ENCODE results near the gene UNC5A. TPM values are rescaled to one million over a fixed set of nuclear protein-coding genes. Genes with fewer than 3 reads are reported as not detected.
A peak's percentile ranks its signal among the peaks of the same experiment; 100 is the strongest.

Gene UNC5A
- total and polyA plus RNA-seq, 9 of the 15 experiments (the other 6 are each of a cell fraction or from before 2014, with no cell fraction given) = not detected

GRCh38 chr5:176874198-176874780, 63.9 kb downstream of the UNC5A start:
- ATAC-seq (no peak), FAIRE-seq (no peak), DNase-seq (ENCODE audit: extremely low read depth in 1 of 4, low spot score in 3 of 4) (no peak)
- Histone ChIP-seq H3K4me1 (replicated peaks in 1 of 2; ENCODE audit: control insufficient read depth in 2 of 2, insufficient read depth in 2 of 2, low read length in 2 of 2) (peaks cover 0 to 48% of the 10 kb centered on the region in 2 experiments; a peak in 2 of 5 replicates), H3K9me1 (ENCODE audit: control insufficient read depth, insufficient read depth, low read length) (peaks cover 4% of the 10 kb centered on the region), H2AFZ (ENCODE audit: low read depth, low read length) (no peak overlapping the region), H3K4me2 (ENCODE audit: insufficient read depth, low read length) (no peak overlapping the region; the same call in 1 of the 2 replicates), H3K36me3 (ENCODE audit: control insufficient read depth, insufficient read depth, low read length) (no peaks in the 10 kb centered on the region), H4K20me1 (replicated peaks; ENCODE audit: control insufficient read depth, insufficient read depth, low read length) (peaks cover 14% of the 10 kb centered on the region; the same call in 1 of the 2 replicates), H3K9me3 (replicated peaks; ENCODE audit: control insufficient read depth, insufficient read depth, low read depth, low read length) (no peaks in the 10 kb centered on the region), H3K9ac (ENCODE audit: insufficient read depth in 1 of 2, low read depth in 2 of 2, low read length in 2 of 2) (peak overlapping the region in 1 of 2 experiments; percentile 55; a peak in 1 of 4 replicates), H3K27ac (ENCODE audit: extremely low read depth, low read depth, low read length) (no peak overlapping the region), H3K4me3 (no peak overlapping the region), H3K27me3 (ENCODE audit: control insufficient read depth in 2 of 2, insufficient read depth in 2 of 2, low read length in 2 of 2) (peaks cover 49 to 69% of the 10 kb centered on the region in 2 experiments), H3K79me2 (ENCODE audit: control insufficient read depth, insufficient read depth, low read length) (no peaks in the 10 kb centered on the region)
- ChIA-PET POLR2A (interaction anchor here (1.0 kb wide), 1 partner anchor 179 kb away, joined by 3 read pairs; no protein-coding TSS in a partner anchor), CTCF (ENCODE audit: low intra/inter-chr PET ratio) (no interaction called here)
- TF ChIP-seq RBM14 (IDR thresholded peaks at IDR 0.05; ENCODE audit: borderline replicate concordance, insufficient read depth, low read depth, low read length) = no peak
- TF ChIP-seq HBP1 (CRISPR knock-in tag; IDR thresholded peaks at IDR 0.05) = no peak
- no peak for TF ChIP-seq ZBTB43 (CRISPR knock-in tag; IDR thresholded peaks at IDR 0.05)
- no peak for TF ChIP-seq TCF3 (CRISPR knock-in tag; IDR thresholded peaks at IDR 0.05)
- no peak for TF ChIP-seq CSDE1 (IDR thresholded peaks at IDR 0.05)
- TF ChIP-seq SAFB2 (IDR thresholded peaks at IDR 0.05; ENCODE audit: borderline replicate concordance, low read depth, low read length, severe bottlenecking) = no peak
- in situ Hi-C loops (cut with MboI) = no loop called here
- 2% methylated on average over 17 of the region's 20 CpGs for WGBS (ENCODE audit: insufficient coverage, low coverage, missing lambda C conversion rate)
- intact Hi-C loops (cut with micrococcal nuclease) = no loop called here
- no TSS peak for BruUV-seq (replicated peaks)
